Loucy (cell line): ENCODE results near the gene WDR4.
"Not testable (repeated sequence)": the region's sequence is repeated elsewhere in the genome, so short reads cannot be mapped to it uniquely, and the experiment has no call there.

Experiments
- H2AFZ ChIP-seq: fragments of 200-600 bp; sonication (generic); 2 replicates; pipeline ENCODE4 v1.6.0; 2016; ENCODE audit warnings: antibody characterized with exemption, mild to moderate bottlenecking, low read length, moderate library complexity
- H3F3A ChIP-seq: fragments of 200-600 bp; 2 replicates; pipeline ENCODE4 v1.6.0; 2016; ENCODE audit warnings: antibody characterized with exemption, low read depth, mild to moderate bottlenecking
- H3K27me3 ChIP-seq: fragments of 200-600 bp; sonication (generic); 2 replicates; pipeline ENCODE4 v1.6.1; 2014; ENCODE audit warnings: low read length, mild to moderate bottlenecking; ENCODE audit not compliant: insufficient read depth, poor library complexity, severe bottlenecking
- H3K36me3 ChIP-seq: fragments of 200-600 bp; sonication (generic); 2 replicates; pipeline ENCODE4 v1.6.1; 2016; ENCODE audit warnings: low read length; ENCODE audit not compliant: insufficient read depth
- H3K4me1 ChIP-seq: fragments of 200-600 bp; sonication (generic); 2 replicates; pipeline ENCODE4 v1.5.1; 2014; ENCODE audit warnings: low read length, mild to moderate bottlenecking; ENCODE audit not compliant: insufficient read depth, poor library complexity, severe bottlenecking
- H3K4me2 ChIP-seq: fragments of 200-600 bp; sonication (generic); 2 replicates; pipeline ENCODE4 v1.6.0; 2014; ENCODE audit warnings: antibody characterized with exemption, low read length, low read depth, mild to moderate bottlenecking; ENCODE audit not compliant: poor library complexity, severe bottlenecking
- H3K4me3 ChIP-seq: fragments of 200-600 bp; sonication (generic); 2 replicates; pipeline ENCODE4 v1.5.1; 2014; ENCODE audit warnings: low read length, mild to moderate bottlenecking, mixed read lengths; ENCODE audit not compliant: poor library complexity, severe bottlenecking
- H3K79me2 ChIP-seq: fragments of 200-600 bp; sonication (generic); 2 replicates; pipeline ENCODE4 v1.6.1; 2014; ENCODE audit warnings: low read length; ENCODE audit not compliant: insufficient read depth
- H3K9ac ChIP-seq: fragments of 200-600 bp; sonication (generic); 2 replicates; pipeline ENCODE4 v1.6.0; 2014; ENCODE audit warnings: mild to moderate bottlenecking, low read depth, low read length, moderate library complexity; ENCODE audit not compliant: poor library complexity, severe bottlenecking
- H3K9me2 ChIP-seq: fragments of 200-600 bp; sonication (generic); replicated peaks from 2 replicates; pipeline ENCODE4 v1.6.1; 2016; ENCODE audit warnings: low read depth, low read length, mixed read lengths
- H3K9me3 ChIP-seq: fragments of 200-600 bp; sonication (generic); 2 replicates; pipeline ENCODE4 v1.6.1; 2014; ENCODE audit warnings: mild to moderate bottlenecking, antibody characterized with exemption, low read length, low read depth; ENCODE audit not compliant: insufficient read depth
- H4K20me1 ChIP-seq: fragments of 200-600 bp; sonication (generic); 2 replicates; pipeline ENCODE4 v1.6.0; 2014; ENCODE audit warnings: antibody characterized with exemption, low read length, mild to moderate bottlenecking; ENCODE audit not compliant: insufficient read depth, poor library complexity, severe bottlenecking
- CTCF ChIP-seq: fragments of 200-600 bp; sonication (generic); conservative IDR thresholded peaks from 2 replicates; pipeline ENCODE4 v1.5.1; 2014; ENCODE audit warnings: mild to moderate bottlenecking, antibody characterized with exemption, low read length
- EZH2phosphoT487 ChIP-seq: fragments of 200-600 bp; IDR thresholded peaks from 2 replicates; pipeline ENCODE4 v1.6.1; 2018; ENCODE audit warnings: antibody characterized with exemption, mild to moderate bottlenecking, moderate library complexity, borderline replicate concordance

The WDR4 gene

GRCh38 chr21:42878678-42878992 lies 704 bp downstream of the WDR4 start:
- H3F3A ChIP-seq, result no peaks in the 10 kb centered on the region
- H3K27me3 ChIP-seq, result no peaks in the 10 kb centered on the region
- H3K4me2 ChIP-seq, result peak overlapping the region; percentile 80
- H4K20me1 ChIP-seq, result peaks cover 17% of the 10 kb centered on the region
- H3K9ac ChIP-seq, result peak overlapping the region; percentile 90
- H3K36me3 ChIP-seq, result peaks cover 8% of the 10 kb centered on the region; the same call in 1 of the 2 replicates
- H3K79me2 ChIP-seq, result peaks cover 46% of the 10 kb centered on the region
- H3K9me3 ChIP-seq, result no peaks in the 10 kb centered on the region
- H3K4me3 ChIP-seq, result peak overlapping the region; percentile 84
- H3K4me1 ChIP-seq, result peaks cover 18% of the 10 kb centered on the region
- H3K9me2 ChIP-seq, result no peaks in the 10 kb centered on the region
- TF ChIP-seq EZH2phosphoT487 (no peak), CTCF (no peak)
- H2AFZ ChIP-seq, result peak overlapping the region; percentile 92

- peaks cover 36% of the 10 kb centered on the region; the same call in 1 of the 2 replicates for H3K36me3 ChIP-seq
- not testable (repeated sequence) for H3K9me3 ChIP-seq, H3K4me2 ChIP-seq, H3K27me3 ChIP-seq, H3K9me2 ChIP-seq, H3F3A ChIP-seq, H2AFZ ChIP-seq, H3K4me3 ChIP-seq, H3K9ac ChIP-seq
- peaks cover 18% of the 10 kb centered on the region for H3K4me1 ChIP-seq
- peaks cover 52% of the 10 kb centered on the region for H3K79me2 ChIP-seq
- H4K20me1 ChIP-seq, result peaks cover 17% of the 10 kb centered on the region
Observed at GRCh38 chr21:42875811-42876210, 3.5 kb downstream of the WDR4 start.

- Histone ChIP-seq H3K4me2 (no peak overlapping the region), H3K27me3 (no peaks in the 10 kb centered on the region), H3K79me2 (peaks cover 49% of the 10 kb centered on the region), H3K9ac (no peak overlapping the region), H3K4me3 (no peak overlapping the region), H4K20me1 (peaks cover 13% of the 10 kb centered on the region), H3K9me3 (no peaks in the 10 kb centered on the region), H3F3A (no peaks in the 10 kb centered on the region), H3K9me2 (no peaks in the 10 kb centered on the region), H3K4me1 (peaks cover 8% of the 10 kb centered on the region), H2AFZ (no peak overlapping the region), H3K36me3 (peaks cover 58% of the 10 kb centered on the region)
- TF ChIP-seq CTCF (no peak), EZH2phosphoT487 (no peak)
Observed at GRCh38 chr21:42873096-42873495, 6.2 kb downstream of the WDR4 start.

- Histone ChIP-seq H2AFZ (no peak overlapping the region), H3K9me2 (no peaks in the 10 kb centered on the region), H4K20me1 (no peaks in the 10 kb centered on the region), H3K9me3 (no peaks in the 10 kb centered on the region), H3K27me3 (no peaks in the 10 kb centered on the region), H3K36me3 (peaks cover 64% of the 10 kb centered on the region), H3F3A (no peaks in the 10 kb centered on the region), H3K4me3 (no peak overlapping the region), H3K9ac (no peak overlapping the region), H3K4me2 (no peak overlapping the region), H3K79me2 (peaks cover 64% of the 10 kb centered on the region), H3K4me1 (no peaks in the 10 kb centered on the region)
- no peak for TF ChIP-seq CTCF
- TF ChIP-seq EZH2phosphoT487, result no peak
Observed at GRCh38 chr21:42868196-42868595, 11.1 kb downstream of the WDR4 start.
